ENCODE measurements around the gene CNTNAP2.

CNTNAP2 gene

GRCh38 chr7:147968046-147968610 is 1851.5 kb downstream of the CNTNAP2 start:
- no peak for DNase-seq (ENCODE audit: low read depth)

DNA sequence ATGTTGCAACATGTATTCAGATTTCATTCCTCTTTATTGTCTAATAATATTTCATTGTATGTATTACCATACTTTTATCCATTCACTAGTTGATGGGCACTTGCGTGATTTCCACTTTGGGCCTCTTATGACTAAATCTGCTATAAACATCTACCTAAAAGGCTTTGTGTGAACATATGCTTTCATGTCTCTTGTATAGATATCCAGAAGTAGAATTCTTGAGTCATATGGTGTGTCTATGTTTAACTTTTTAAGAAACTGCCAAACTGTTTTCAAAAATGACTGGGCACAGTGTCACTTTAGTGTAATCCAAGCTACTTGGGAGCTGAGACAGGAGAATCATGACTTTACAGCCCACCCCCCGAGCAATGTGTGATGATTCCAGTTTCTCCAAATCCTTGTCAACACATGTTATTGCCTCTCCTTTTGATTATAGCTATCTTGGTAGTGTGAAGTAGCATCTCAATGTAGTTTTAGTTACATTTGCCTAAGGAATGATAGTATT is 1855.1 kb downstream of the CNTNAP2 start:
- no peak for DNase-seq (ENCODE audit: low read depth)

GRCh38 chr7:147978201-147978600 is 1861.6 kb downstream of the CNTNAP2 start:
- no peak for DNase-seq (ENCODE audit: low read depth)

GRCh38 chr7:147978651-147979050 is 1862.0 kb downstream of the CNTNAP2 start:
- no peak for DNase-seq (ENCODE audit: low read depth)

GRCh38 chr7:147980826-147981813 is 1864.5 kb downstream of the CNTNAP2 start:
- DNase-seq (ENCODE audit: low read depth): no peak

DNA sequence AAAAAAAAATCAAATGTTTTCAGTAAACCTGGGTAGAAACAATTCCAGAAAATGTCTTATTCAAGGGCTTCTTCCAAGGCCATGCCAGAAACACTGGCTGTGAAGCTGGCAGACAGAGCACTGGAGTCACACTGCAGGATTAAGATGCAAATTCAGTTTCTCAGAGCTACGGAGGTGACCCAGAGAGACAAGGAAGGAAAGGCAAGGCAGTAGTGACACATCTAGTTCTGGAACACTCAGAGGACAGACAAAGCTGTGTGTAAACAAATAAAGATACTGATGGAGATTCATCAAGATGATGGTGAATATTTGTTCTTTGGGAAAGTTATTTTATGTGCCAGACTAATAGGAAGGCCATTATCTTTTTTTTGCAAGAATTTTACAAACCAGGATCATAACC is 1865.7 kb downstream of the CNTNAP2 start:
- DNase-seq (ENCODE audit: low read depth): no peak

GRCh38 chr7:147984265-147984664 is 1867.7 kb downstream of the CNTNAP2 start:
- no peak for DNase-seq (ENCODE audit: low read depth)

GRCh38 chr7:147990079-147990478 is 1873.5 kb downstream of the CNTNAP2 start:
- DNase-seq (ENCODE audit: low read depth): no peak

- no peak for DNase-seq (ENCODE audit: low read depth)
Measured at GRCh38 chr7:147990942-147991341, 1874.3 kb downstream of the CNTNAP2 start.

- DNase-seq (ENCODE audit: low read depth): no peak
Measured at GRCh38 chr7:147992698-147993097, 1876.1 kb downstream of the CNTNAP2 start.

GRCh38 chr7:147997636-147998035 is 1881.0 kb downstream of the CNTNAP2 start:
- no peak for DNase-seq (ENCODE audit: low read depth)

DNA sequence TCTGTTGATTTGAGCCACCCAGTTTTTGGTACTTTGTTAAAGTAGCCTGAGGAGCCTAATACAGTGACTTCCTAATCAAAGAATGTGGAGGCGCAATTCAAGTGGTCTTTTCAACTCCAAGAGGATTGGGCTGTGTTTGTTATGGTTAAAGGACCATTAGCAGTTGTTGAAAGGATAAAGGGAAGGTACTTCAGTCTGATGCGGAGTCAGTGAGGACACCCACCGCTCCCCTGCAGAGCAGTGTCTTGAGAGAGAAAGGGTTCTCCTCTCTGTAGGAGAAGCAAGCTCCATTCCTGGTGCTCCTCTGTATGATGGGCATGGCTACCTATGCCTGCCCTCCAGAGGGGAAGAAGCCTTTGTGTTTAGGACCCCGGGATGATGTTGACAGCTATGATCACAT is 1883.4 kb downstream of the CNTNAP2 start:
- no peak for DNase-seq (ENCODE audit: low read depth)

- DNase-seq (ENCODE audit: low read depth): no peak
Measured at GRCh38 chr7:148011753-148012152, 1895.2 kb downstream of the CNTNAP2 start.

- no peak for DNase-seq (ENCODE audit: low read depth)
Measured at GRCh38 chr7:148014001-148014400, 1897.4 kb downstream of the CNTNAP2 start.

DNA sequence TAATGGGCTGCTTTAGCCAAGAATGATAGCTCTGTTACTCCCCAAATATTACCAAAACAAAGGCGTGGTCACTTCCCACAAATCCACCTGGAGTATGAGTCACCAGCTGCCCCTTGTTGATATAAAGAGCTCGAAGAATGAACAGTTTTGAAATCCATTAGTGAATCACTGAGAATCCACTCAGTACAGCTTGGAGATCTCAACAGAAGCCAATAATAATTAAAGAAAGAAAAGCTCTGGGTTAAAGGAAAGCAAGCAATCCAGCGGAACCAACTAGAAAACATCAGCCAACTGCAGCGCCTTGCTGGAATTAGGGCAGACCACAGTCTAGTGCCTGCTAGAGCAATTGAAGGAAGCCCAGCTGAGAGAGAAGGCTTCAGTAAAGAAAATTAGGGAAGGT is 1897.9 kb downstream of the CNTNAP2 start:
- DNase-seq (ENCODE audit: low read depth): no peak

DNA sequence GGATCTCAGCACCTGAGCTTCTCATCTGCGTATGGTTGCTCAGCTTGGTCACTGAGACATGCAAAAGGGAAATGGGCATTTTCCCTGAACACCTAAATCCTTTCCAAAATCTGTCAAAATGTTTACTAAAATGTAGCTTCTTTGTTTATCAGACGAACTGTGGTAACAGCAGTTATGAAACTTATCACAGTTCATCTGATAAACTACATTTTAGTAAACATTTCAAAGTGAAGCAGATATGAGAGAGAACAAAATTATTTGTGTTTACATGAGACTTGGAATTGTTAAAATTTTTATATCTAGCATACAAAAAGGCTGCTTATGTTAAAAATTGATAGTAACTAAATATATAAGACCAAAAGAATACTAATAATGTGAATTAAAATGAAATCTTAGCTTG is 1900.5 kb downstream of the CNTNAP2 start:
- DNase-seq (ENCODE audit: low read depth): no peak

- DNase-seq (ENCODE audit: low read depth): no peak
Measured at GRCh38 chr7:148020679-148021078, 1904.1 kb downstream of the CNTNAP2 start.

- no peak for DNase-seq (ENCODE audit: low read depth)
Measured at GRCh38 chr7:148021507-148022045, 1905.0 kb downstream of the CNTNAP2 start.

DNA sequence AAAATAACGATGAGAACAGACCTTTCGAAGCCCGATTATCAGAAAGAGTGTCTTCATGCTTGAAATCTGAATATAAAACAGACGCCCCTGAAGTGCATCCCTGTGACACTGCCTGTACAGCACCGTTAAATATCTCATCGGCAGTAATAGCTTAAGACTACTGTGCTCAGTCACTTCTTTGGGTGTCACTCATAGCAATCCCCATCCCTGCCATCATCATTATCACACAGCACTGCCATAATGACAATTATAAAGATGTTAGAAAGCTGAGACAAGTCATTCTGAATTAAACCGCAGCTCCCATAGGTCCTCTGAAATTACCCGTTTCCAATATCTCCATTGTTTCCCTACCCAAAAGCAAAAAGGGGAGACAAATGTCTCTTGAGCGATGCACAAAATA is 1906.2 kb downstream of the CNTNAP2 start:
- no peak for DNase-seq (ENCODE audit: low read depth)

- no peak for DNase-seq (ENCODE audit: low read depth)
Measured at GRCh38 chr7:148026713-148027112, 1910.1 kb downstream of the CNTNAP2 start.

- no peak for DNase-seq (ENCODE audit: low read depth)
Measured at GRCh38 chr7:148028165-148028564, 1911.6 kb downstream of the CNTNAP2 start.

DNA sequence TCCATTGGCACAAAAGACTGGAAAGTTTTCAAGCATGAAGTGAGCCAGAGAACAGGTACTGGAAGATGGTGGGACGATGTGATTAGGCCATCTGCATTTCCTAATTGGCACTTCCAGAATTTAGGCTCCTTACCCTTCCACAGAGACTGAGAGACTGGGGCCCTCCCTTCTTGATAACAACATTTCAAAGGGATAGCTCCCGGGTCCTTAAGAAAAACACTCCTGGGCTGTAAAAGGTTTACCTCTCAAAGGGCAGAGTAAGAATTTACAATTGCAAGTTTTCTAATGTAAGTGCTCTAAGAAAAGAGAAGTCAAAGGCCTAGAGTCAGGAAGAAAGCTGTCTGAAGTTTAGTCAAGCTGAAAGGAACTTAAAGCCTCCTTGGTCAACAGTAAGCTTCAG is 1914.4 kb downstream of the CNTNAP2 start:
- DNase-seq (ENCODE audit: low read depth): no peak

DNA sequence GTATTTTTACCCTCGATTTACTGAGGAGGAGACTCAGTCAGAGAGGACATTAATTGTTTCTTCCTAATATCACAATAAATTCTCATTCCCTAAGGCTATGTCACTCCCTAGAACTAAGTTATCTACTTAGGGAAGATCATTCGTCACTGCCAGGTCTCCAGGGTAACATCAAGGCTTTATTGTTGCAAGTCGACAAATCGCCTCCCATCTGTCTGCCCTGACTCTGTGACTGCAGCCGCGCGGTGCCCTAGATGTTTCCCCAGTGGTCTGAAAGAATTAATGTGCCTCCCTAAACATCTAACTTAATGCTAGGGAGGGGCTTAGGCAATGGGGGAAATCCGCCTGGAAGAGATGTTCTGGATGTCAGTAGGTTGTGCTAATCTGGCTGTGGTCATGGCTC is 1915.2 kb downstream of the CNTNAP2 start:
- DNase-seq (ENCODE audit: low read depth): no peak

Data from stimulated activated CD8-positive, alpha-beta memory T cell treated with anti-CD3 and anti-CD28 coated beads, Interleukin-15, amount 100 ng/mL, for 24 hours (primary cell).